GM23248 (cell line): ENCODE data around the gene CPM.

Experiments
- EZH2 ChIP-seq: fragments of 200-600 bp; sonication (generic); IDR thresholded peaks from 2 replicates; pipeline ENCODE4 v1.6.1; 2018; ENCODE audit warnings: antibody characterized with exemption, mild to moderate bottlenecking; ENCODE audit not compliant: insufficient read depth, poor library complexity, severe bottlenecking
- EZH2phosphoT487 ChIP-seq: fragments of 200-600 bp; sonication (generic); IDR thresholded peaks from 2 replicates; pipeline ENCODE4 v1.6.1; 2018; ENCODE audit warnings: antibody characterized with exemption, moderate library complexity, mild to moderate bottlenecking, low read depth; ENCODE audit not compliant: insufficient read depth

GRCh38 chr12:68824597-68825250, 108.2 kb downstream of the CPM start:
- TF ChIP-seq EZH2 (no peak), EZH2phosphoT487 (no peak)
